ENCODE results near the gene BRSK2.

BRSK2 gene

GRCh38 chr11:1460396-1460985 lies 70.8 kb downstream of the BRSK2 start:
- no peaks in the 10 kb centered on the region for H3K9me3 Mint-ChIP-seq
- H3K36me3 Mint-ChIP-seq: peaks cover under 1% of the 10 kb centered on the region
- H3K4me3 Mint-ChIP-seq: no peak overlapping the region
- H3K27ac Mint-ChIP-seq: no peak overlapping the region
- no peaks in the 10 kb centered on the region for H3K4me1 Mint-ChIP-seq
- H3K27me3 Mint-ChIP-seq: no peaks in the 10 kb centered on the region

DNA sequence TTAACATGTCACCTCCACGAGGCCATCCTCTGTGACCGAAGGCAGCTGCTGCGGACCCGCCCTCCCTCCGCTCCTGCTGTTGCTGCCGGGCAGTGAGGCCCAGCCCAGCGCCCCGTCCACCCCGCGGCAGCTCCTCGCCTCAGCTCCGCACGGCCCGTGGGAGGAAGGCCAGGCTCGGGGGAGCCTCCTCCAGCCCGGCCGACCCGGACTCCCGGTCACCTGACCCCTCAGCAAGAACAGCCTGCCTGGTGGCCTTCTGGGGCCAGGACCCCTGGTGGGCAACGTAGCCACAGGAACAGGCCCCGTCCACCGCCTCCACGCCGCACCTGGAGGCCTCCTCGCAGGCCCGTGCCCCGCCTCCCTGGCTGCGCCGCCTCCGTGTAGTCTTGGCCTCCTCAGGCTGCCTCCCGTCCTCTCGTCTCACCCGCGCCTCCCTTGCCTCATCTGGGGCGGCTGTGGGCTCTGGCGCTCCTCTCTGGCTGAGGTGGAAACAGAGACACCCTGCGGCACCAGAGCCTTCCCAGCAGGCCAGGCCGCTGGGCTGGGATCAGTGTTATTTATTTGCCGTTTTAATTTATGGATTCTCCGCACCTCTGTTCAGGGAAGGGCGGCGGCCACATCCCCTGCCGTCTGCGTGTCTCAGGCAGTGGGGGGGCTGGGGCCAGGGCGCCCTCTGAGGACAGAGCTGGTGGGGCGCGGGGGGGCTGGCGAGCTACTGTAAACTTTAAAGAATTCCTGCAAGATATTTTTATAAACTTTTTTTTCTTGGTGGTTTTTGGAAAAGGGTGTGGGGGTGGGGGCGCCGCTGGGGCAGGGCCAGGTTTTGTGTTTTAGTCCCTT lies 71.5 kb downstream of the BRSK2 start:
- no peak overlapping the region for H3K27ac Mint-ChIP-seq
- no peaks in the 10 kb centered on the region for H3K27me3 Mint-ChIP-seq
- H3K4me1 Mint-ChIP-seq: no peaks in the 10 kb centered on the region
- peaks cover 5% of the 10 kb centered on the region for H3K36me3 Mint-ChIP-seq
- H3K9me3 Mint-ChIP-seq: no peaks in the 10 kb centered on the region
- no peak overlapping the region for H3K4me3 Mint-ChIP-seq

GRCh38 chr11:1461826-1462697 lies 72.3 kb downstream of the BRSK2 start:
- Mint-ChIP-seq H3K27me3 (no peaks in the 10 kb centered on the region), H3K36me3 (peaks cover 5% of the 10 kb centered on the region), H3K4me1 (no peaks in the 10 kb centered on the region), H3K27ac (no peak overlapping the region), H3K9me3 (no peaks in the 10 kb centered on the region), H3K4me3 (no peak overlapping the region)

DNA sequence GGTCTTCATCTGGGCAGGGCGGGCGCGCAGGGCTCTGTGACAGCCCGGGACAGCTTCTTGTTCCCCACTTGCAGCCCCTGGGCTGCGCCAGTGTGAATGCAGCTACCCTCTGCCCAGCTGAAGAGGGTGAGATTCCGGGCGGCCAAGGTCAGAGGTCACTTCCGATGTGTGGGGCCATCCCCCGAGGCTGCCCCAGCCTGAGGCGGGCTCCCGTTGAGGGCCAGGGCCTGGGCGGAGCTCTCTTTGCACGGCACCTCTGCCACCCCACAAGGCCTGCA lies 72.9 kb downstream of the BRSK2 start:
- Mint-ChIP-seq H3K36me3 (peaks cover 8% of the 10 kb centered on the region), H3K27ac (no peak overlapping the region), H3K4me1 (no peaks in the 10 kb centered on the region), H3K9me3 (no peaks in the 10 kb centered on the region), H3K27me3 (no peaks in the 10 kb centered on the region), H3K4me3 (no peak overlapping the region)

DNA sequence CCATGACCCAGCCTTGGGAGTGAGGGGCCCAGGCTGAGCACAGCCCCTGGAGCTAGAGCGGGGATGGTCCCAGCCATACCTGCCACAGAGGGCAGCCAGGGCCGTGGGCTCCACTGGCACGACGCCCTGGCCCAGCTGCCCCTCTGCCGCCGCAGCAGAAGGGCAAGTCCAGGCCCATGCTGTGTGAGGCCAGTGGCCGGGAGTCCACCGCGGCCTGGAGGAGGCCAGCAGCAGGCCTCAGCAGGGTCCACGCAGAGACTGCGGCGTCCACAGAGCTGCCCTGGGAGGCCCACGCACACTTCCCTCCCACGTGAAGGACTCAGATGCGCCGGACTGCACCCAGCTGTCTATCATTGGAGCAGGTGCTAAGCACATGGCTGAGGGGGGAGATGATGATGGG lies 73.3 kb downstream of the BRSK2 start:
- H3K4me1 Mint-ChIP-seq: no peaks in the 10 kb centered on the region
- no peaks in the 10 kb centered on the region for H3K27me3 Mint-ChIP-seq
- H3K4me3 Mint-ChIP-seq: no peak overlapping the region
- H3K27ac Mint-ChIP-seq: no peak overlapping the region
- H3K9me3 Mint-ChIP-seq: no peaks in the 10 kb centered on the region
- peaks cover 8% of the 10 kb centered on the region for H3K36me3 Mint-ChIP-seq

DNA sequence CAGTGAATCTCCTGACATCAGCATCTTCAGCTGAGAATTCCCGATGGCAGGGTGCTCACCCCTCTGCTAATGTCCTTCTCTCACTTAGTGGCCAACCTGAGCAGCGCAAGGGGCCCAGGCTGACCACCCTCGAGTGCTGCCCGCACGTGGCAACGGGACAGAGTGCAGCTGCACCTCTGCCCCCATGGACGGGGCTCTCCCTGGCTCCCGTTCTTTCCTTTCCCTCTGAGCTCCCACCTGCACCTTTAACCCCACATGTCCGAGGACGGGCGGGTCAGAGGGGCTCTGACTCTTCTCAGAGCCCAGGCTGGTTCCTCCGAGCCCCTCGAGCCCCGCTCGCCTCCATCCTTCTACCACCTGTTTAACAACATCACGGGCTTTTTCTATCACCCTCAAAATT lies 77.0 kb downstream of the BRSK2 start:
- no peaks in the 10 kb centered on the region for H3K9me3 Mint-ChIP-seq
- peaks cover 8% of the 10 kb centered on the region for H3K36me3 Mint-ChIP-seq
- H3K4me1 Mint-ChIP-seq: no peaks in the 10 kb centered on the region
- no peak overlapping the region for H3K27ac Mint-ChIP-seq
- no peaks in the 10 kb centered on the region for H3K27me3 Mint-ChIP-seq
- no peak overlapping the region for H3K4me3 Mint-ChIP-seq

DNA sequence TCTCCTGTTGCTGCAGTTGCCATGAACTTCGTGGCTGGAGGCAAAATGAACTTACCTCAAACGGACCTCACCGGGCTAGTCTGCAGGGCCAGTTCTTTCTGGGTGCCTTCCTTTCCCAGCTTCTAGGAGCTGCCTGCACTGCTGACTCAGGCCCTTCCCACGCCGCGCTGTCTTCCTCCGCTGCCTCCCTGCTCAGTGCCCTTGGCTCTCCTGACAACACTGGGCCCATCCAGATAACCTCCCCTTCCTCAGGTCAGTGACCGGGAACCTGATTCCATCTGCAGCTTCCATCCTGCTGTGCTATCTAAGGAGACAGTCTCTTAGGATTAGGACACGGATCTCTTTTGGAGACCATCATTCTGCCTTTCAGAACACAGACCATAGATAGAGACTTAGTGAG lies 77.5 kb downstream of the BRSK2 start:
- Mint-ChIP-seq H3K9me3 (no peaks in the 10 kb centered on the region), H3K4me3 (no peak overlapping the region), H3K27ac (no peak overlapping the region), H3K4me1 (no peaks in the 10 kb centered on the region), H3K27me3 (no peaks in the 10 kb centered on the region), H3K36me3 (peaks cover 8% of the 10 kb centered on the region)

GRCh38 chr11:1468002-1468401 lies 78.3 kb downstream of the BRSK2 start:
- H3K27me3 Mint-ChIP-seq: no peaks in the 10 kb centered on the region
- H3K4me1 Mint-ChIP-seq: no peaks in the 10 kb centered on the region
- no peak overlapping the region for H3K4me3 Mint-ChIP-seq
- peaks cover 8% of the 10 kb centered on the region for H3K36me3 Mint-ChIP-seq
- H3K9me3 Mint-ChIP-seq: no peaks in the 10 kb centered on the region
- H3K27ac Mint-ChIP-seq: no peak overlapping the region

DNA sequence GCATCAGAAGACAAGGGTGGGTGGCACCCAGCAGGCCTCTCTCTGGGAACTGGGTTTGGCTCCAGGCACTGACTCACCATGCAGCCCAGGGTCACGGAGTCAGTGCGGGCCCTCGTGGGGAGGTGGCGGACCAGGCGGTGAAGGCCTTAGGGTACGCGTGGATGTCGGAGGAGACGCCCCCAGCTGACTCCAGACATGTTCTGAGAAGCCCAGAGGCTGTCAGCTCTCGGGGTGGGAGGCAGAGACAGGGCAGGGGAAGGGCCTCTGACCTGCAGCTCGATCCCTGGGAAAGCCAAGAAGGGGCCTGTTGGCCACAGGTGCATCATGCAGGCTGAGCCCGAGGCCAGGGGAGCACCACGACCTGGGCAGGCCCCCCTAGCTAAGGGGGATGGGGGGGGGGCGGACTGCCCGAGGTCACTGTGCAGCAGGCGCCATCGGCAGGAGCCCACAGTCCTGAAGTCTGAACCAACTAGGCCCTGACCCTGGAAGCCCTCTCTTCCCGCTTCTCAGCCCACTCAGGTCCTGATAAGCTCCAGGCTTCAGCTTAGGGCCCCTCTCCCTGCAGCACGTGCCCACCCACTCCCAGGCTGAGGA lies 78.8 kb downstream of the BRSK2 start:
- Mint-ChIP-seq H3K4me3 (no peak overlapping the region), H3K36me3 (peaks cover 8% of the 10 kb centered on the region), H3K27me3 (no peaks in the 10 kb centered on the region), H3K9me3 (no peaks in the 10 kb centered on the region), H3K27ac (no peak overlapping the region), H3K4me1 (no peaks in the 10 kb centered on the region)

DNA sequence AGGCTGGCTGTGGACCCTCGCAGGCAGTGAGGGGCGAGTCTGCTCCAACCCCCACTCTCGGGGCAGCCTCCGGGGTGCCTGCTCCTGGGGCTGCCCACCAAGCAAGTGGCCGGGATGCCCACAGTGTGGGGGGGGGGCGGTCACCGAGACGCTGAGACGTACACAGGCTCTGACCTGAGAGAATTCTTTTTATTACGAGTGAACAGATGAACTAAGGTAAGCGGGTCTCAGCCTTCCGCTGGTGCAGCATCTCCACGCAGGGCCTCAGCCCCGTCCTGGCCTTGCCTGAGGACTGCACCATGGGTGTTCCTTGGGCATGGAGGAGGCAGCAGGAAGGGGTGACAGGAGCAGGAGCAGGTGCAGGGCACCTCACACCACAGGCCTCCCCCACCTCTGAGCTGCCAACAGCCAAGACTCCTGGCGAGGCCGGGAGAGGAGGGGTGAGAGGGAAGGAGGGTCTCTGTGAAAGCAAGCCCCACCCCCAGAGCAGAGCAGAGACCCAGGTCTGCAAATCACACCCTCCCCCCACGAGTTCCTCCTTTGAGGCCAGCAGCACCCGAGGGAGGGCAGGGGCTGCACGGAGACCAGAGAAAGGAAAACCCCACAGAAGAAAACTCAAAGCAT lies 79.7 kb downstream of the BRSK2 start:
- Mint-ChIP-seq H3K27ac (no peak overlapping the region), H3K4me1 (no peaks in the 10 kb centered on the region), H3K4me3 (no peak overlapping the region), H3K36me3 (peaks cover 9% of the 10 kb centered on the region), H3K27me3 (no peaks in the 10 kb centered on the region), H3K9me3 (no peaks in the 10 kb centered on the region)

DNA sequence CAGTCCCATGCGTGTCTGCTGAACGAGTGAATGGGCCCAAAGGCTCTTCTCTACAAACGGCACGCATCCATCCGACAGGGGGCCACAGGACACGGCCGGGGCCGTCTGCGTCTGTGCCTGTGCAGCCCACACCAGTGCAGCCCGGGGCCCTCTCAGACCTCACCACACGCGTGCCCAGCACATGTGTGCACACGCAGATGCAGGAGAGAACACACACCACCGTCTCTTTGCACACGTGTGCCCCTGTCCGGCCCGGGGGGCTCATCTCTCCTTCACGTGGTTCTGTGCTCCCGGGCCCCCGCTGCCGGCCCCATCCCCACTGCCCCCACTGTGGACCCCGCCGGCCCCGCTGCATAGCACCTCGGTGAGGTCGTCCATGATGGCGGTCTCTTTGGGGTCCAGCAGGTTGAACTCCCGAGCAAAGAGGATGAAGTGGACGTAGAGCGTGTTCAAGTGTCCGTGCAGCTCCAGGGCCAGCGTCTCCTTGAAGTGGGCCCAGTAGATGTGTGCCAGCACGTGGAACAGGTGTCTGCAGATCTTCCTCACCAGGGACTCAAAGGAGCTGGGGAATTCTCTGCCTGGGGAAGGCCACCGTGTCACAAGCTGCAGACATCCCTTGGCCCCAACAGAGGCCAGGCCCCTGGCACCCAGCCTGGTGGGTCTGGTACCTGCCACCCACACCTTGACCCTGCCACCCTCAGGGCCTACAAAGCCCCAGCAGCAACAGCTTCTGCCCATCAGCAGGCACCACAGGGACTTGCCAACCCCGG lies 80.4 kb downstream of the BRSK2 start:
- no peak overlapping the region for H3K4me3 Mint-ChIP-seq
- H3K4me1 Mint-ChIP-seq: no peaks in the 10 kb centered on the region
- no peaks in the 10 kb centered on the region for H3K9me3 Mint-ChIP-seq
- H3K27ac Mint-ChIP-seq: no peak overlapping the region
- peaks cover 9% of the 10 kb centered on the region for H3K36me3 Mint-ChIP-seq
- no peaks in the 10 kb centered on the region for H3K27me3 Mint-ChIP-seq

DNA sequence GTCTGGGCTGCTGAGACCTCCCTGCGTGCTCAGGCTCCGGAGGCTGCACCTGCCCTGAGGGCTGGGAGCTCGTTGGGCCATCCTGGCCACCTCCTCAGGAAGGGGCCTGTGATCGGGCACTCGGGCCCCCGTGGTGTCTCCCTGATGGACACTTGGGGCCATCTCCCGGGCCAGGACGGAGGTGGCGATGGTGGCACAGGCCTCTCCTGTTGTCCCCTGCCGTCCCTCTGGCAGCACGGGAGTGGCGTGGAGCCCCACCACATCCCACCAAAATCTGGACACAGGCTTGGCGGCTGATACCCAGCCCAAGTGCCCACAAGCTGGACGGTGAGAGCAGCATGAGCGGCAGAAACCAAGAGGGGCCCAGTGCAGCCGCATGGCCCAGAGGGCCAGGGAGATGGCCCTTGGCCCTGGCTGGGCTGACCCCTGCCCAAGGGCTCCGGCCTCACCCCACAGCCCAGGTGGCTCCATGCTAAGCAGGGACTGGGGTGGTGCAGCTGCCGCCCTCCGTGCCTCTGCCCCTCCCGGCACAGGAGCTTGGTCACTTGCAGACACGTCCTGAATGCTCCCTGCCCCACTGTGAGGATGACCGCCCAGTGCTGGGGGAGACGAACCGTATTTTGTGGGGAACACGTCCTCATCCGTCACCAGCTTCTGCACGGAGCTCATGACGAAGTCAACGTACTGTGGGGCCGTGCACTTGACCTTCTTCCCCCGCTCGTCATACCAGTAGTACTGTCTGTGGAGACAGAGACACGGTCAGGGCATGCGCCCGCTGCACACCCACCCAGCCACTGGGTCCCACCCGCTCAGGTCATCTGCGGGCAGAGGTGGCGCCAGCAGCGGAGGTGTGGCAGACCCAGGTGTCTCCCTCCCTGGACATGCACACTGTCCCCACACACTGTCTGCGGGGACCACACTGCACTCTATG lies 81.2 kb downstream of the BRSK2 start:
- Mint-ChIP-seq H3K27ac (no peak overlapping the region), H3K9me3 (no peaks in the 10 kb centered on the region), H3K27me3 (no peaks in the 10 kb centered on the region), H3K4me1 (no peaks in the 10 kb centered on the region), H3K36me3 (peaks cover 4% of the 10 kb centered on the region), H3K4me3 (no peak overlapping the region)

GRCh38 chr11:1471736-1472135 lies 82.0 kb downstream of the BRSK2 start:
- H3K36me3 Mint-ChIP-seq: peaks cover 4% of the 10 kb centered on the region
- H3K27me3 Mint-ChIP-seq: no peaks in the 10 kb centered on the region
- no peak overlapping the region for H3K4me3 Mint-ChIP-seq
- no peaks in the 10 kb centered on the region for H3K9me3 Mint-ChIP-seq
- H3K4me1 Mint-ChIP-seq: no peaks in the 10 kb centered on the region
- no peak overlapping the region for H3K27ac Mint-ChIP-seq
